ENCODE results near the gene DNAJC8.

Gene DNAJC8

DNA sequence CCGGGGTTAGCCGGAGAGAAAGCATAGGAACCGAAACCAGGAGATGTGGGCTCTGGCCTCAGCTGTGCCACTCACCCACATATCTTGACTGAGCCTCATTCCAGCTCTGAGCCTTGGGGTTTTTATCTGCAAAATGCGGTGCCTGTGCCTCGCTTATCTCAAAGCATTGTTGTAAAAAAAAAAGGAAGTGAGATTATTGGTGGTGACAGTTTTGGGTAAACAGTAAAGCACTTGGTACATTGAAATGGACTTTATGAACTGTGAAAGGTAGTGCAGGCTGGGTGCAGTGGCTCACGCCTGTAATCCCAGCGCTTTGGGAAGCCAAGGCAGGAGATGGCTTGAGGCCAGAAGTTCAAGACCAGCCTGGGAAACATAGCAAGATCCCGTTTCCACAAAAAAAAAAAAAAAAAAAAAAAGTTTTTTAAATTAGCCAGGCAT lies 60.1 kb downstream of the DNAJC8 start:
- no peak for DNase-seq (ENCODE audit: low read depth in 2 of 2)

DNA sequence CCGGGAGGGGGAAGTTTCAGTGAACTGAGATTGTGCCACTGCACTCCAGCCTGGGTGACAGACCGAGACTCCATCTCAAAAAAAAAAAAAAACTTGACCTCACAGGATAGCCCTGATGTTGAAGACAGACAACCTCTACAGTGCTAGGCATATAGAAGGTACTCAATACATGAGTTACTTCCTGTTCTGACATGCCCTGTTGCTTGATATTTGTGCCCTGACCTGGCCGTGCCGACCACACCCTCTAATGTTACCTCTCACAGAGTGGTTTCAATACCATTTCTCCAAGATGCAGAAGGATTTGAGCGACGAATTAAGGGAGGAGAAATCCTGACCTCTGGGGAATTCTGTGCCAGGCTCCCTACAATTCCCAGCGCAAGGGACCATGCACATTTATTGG lies 61.6 kb downstream of the DNAJC8 start:
- no peak for DNase-seq (ENCODE audit: low read depth in 2 of 2)

DNA sequence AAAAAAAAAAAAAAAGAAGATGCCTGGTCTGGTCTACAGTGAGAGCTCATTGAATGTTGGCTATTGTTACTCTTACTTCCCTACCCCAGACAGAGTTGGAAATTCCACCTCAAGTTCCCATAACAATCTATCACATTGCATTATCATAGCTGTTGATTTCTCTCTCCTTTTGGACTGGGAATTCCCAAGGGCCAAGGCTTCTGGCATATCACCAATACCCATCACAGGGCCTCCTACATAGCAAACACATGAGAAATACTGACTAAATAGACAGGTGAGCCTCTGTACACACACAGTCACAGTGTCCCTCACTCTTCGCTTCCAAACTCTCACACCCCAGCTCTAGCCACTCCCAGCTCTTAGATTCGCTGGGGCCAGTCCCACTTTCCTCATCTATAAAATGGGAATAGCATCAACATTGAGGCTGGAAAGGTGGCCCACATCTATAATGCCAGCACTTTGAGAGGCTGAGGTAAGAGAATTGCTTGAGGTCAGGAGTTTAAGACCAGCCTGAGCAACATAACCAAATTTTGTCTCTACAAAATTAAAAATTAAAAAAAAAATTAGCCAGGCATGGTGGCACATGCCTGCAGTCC lies 62.7 kb downstream of the DNAJC8 start:
- DNase-seq (ENCODE audit: low read depth in 2 of 2), result no peak

DNA sequence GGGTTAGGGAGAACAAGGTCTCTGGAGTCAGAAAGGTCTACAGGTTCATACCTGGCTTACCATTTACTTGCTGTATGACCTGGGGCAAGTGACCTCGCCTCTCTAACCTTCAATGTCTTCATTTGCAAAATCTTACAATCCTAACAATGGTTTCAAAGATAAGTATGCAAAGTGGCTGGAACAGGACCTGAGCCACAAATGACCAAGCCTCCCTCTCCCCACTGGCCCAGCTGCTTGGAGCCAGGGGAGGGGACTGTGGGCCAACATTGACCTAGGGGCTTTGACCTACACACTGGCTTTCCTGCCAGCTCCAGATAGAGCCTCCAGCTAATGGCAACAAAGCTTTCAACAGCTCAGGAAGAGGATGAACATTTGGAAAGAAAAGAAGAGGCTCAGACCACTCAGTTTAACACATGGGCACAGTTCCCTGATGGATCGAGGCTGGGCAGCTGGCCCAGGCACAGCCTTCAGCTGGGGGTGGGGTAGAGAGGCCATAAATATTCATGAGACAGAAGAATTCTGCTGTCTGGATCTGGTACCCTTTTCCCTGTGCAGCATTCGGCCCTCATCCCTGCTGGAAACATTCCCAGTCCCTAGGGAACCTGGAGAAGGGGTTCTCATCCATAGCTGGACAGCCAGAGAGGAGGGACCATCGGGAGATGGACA lies 69.2 kb downstream of the DNAJC8 start:
- DNase-seq (ENCODE audit: low read depth in 2 of 2), result no peak

DNA sequence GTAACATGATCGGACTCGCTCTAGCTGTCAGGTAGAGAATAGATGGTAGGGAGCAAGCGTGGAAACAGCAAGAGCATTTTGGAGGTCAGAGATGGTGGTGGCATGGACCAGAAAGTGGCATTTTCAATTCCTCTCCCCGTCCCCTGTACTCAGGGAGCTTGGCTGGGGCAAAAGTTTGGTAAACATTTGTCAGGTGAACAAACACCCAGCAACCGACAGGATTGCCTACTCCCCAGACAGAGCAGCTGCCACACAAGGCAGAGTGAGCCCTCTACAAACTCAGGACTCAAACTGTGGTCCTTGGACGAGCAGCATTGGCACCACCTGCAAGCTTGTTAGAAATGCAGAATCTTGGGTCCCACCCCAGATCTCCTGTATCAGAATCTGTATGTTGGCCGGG lies 70.7 kb downstream of the DNAJC8 start:
- DNase-seq (ENCODE audit: low read depth in 2 of 2), result no peak

DNA sequence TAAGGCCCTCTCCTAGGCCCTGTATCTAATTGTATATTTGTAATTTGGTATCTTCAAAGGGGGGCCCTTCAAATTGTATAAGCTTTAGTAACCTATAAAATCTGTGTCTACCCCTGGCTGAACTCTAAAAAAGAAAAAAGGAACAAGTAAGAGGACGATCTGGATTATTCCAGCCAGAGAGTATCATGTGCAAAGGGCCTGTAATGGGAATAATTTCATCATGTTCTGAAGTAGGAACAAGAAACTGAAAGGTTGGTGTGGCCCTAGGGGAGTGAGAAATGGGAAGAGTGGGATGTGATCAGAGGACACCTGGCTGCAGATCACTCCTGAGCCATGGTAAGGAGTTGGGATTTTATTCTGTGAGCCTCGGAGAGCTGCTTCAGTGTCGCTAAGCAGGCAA lies 71.1 kb downstream of the DNAJC8 start:
- DNase-seq (ENCODE audit: low read depth in 2 of 2), result no peak

DNA sequence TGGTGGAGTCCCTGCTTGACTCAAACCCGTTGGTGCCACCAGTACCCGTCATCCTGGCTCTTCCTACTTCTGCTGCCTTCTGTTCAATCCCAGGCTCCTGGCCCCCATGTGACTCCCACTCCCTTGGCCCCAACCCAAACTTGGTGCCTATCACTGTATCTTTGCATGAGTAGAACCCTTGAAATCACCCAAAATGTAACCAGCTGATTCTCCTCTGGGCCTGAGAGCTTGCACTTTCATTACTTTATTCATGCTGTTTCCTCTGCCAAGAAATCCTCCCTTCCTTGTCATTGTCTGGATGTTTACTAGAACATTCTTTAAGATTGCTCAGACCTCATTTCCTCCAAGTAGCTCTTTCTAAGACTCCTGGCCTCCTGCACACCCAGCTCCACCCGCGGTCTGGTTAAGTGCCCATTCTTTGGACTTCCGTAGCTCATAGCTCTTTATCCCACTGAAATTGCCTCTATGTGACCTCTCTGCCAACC lies 72.0 kb downstream of the DNAJC8 start:
- DNase-seq (ENCODE audit: low read depth in 2 of 2), result no peak

DNA sequence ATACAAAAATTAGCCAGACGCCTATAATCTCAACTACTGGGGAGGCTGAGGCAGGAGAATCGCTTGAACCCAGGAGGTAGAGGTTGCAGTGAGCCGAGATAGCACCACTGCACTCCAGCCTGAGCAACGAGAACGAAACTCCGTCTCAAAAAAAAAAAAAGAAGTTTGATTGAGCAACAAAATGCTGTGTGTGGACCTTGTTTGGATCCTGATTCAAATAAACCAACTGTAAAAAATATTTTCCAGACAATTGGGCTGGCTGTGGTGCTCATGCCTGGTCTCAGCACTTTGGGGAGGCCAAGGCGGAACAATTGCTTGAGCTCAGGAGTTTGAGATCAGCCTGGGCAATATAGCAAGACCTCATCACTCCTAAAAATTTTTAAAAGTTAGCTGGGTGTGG lies 73.1 kb downstream of the DNAJC8 start:
- no peak for DNase-seq (ENCODE audit: low read depth in 2 of 2)

DNA sequence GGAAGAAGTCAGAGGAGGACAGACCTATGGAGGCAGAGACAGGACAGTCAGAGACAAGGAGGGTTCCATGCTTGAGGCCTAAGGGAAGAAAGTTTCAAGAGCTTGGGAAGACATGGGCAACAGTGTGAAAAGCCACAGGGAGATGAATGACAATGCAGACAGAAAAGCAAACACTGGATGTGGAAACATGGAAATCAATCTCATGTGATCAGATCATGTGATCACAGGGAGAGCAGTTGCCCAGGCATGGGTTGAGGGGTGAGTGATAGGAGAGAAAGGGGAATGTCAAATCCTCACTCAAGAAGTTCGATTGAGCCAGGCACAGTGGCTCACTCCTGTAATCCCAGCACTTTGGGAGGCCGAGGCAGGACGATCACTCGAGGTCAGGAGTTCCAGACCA lies 73.6 kb downstream of the DNAJC8 start:
- DNase-seq (ENCODE audit: low read depth in 2 of 2), result no peak

DNA sequence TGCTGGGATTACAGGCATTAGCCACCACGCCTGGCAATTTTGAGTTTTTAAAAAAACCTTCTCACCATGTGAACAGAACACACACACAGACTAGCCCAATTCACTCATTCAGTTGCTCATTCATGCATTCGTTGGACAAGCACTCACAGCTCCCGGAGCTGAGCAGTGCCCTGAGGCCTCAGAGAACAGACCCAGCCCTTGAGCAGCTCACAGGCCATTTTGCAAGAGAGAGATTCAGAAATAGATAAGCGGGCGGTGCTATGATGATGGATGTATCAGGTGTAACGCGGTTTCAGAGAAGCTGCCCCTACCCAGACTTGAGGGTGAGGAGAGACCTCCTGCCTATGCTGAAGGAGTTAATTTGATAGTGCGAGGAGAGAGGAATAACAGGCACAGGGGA lies 74.9 kb downstream of the DNAJC8 start:
- DNase-seq (ENCODE audit: low read depth in 2 of 2), result no peak

DNA sequence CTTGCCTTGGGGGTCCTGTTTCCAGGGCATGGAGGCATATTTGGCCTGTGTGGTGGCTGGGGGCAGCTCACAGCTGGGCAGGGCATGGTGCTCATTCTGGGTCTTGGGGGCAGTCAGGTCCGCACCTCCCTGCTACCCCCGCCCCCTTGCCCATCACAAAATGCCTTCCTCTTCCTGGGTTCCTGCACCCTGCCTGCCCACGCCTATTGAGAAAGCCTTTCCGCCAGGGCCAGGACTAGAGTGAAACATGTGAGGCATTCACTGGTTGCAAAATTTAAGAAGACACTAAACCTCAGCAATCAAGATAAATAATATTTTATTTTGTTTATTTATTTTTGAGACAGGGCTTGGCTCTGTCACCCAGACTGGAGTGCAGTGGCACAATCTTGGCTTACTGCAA lies 76.0 kb downstream of the DNAJC8 start:
- no peak for DNase-seq (ENCODE audit: low read depth in 2 of 2)

DNA sequence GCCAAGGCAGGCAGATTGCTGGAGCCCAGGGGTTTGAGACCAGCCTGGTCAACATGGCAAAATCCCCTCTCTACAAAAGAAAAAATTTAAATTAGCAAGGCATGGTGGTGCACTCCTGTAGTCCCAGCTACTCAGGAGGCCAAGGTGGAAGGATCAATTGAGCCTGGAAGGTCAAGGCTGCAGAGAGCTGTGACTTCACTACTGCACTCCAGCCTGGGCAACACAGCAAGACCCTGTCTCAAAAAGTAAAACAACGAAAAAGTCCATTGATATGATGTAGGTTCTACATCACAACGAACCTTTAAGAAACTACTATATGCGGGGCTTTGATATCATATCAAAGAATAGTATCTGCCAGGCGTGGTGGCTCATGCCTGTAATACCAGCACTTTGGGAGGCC lies 77.2 kb downstream of the DNAJC8 start:
- no peak for DNase-seq (ENCODE audit: low read depth in 2 of 2)

DNA sequence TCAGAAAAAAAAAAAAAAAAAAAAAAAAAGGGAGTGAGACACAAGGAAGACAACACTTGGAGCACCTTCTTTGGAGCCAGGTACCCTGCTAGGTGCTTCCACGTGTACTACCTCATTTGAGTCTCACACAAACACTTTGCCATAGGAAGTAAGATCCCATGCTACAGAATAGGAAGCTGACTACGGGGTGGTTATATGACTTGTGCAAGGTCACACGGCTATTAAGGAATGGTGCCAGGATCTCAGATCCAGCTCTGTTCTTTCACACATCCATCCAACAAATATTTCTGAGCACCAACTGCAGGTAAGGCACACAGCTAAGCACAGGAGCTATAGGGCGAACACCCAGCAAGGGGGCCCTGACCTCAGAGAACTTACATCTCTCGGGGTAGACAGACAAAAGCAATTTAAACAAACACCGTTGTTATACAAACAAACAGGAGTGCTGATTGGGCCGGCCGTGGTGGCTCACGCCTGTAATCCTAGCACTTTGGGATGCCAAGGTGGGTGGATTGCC lies 78.7 kb downstream of the DNAJC8 start:
- DNase-seq (ENCODE audit: low read depth in 2 of 2), result no peak
